Measurements from ENCODE around the gene HOXB7.

DNA sequence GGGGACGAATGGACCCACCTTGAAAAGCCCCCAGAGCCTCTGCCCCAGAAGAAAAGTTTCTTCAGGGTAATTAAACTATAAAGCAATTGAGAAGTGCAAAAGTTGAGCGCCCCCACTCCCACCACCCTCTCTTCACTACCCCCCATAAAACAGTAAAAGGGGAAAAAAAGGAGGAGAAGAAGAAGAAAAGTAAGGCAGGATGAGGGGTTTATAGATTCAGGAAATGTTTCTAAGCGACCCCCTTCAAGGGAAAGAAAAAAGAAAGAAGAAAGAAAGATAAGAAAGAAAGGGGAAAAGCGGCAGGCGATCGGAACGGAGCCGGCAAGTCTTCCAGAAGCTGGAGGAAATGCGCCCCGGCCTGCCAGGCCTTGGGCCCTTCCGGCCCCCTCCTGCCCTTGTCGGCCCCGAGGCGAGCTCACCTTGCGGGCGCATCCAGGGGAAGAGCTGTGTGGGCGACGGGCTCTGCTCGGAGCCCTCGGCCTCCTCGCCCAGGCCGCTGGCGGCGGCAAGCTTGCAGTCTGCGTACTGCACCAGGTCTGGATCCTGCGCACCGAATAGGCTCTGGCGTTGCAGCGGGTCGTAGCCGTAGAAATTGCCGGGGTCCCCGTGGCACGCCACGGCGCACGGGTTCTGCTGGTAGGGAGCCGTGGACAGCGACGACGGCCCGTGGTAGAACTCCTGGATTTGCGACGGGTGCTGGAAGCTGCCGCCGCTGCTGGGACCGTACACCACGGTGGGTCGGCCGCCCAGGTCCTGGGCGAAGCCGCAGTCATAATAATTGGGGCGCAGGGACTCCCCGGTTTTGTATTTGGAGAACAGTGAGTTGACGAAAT is 3.3 kb upstream of the HOXB7 start:
- TF ChIP-seq POLR2AphosphoS5 (IDR thresholded peaks at IDR 0.05; ENCODE audit: low read depth, low read length) (no peak), POLR2A (IDR thresholded peaks at IDR 0.05; ENCODE audit: low read depth, low read length) (no peak)

Measured in GM12892 (cell line).